Eye (tissue), 1 donor: ENCODE results near the gene OR2A42.
A peak's percentile ranks its signal among the peaks of the same experiment; 100 is the strongest.
"Not testable (repeated sequence)": the region's sequence is repeated elsewhere in the genome, so short reads cannot be mapped to it uniquely, and the experiment has no call there.

Source experiments
- DNase-seq: peaks from one replicate; pipeline ENCODE4 v3.0.0-alpha.2; 2015

OR2A42 gene

GRCh38 chr7:144239365-144239764, at the start of gene OR2A42:
Gene OR2A42 (minus strand): TSS chr7:144239605. CDS start chr7:144232843, 6,762 bp downstream.
- DNase-seq: not testable (repeated sequence)

DNA sequence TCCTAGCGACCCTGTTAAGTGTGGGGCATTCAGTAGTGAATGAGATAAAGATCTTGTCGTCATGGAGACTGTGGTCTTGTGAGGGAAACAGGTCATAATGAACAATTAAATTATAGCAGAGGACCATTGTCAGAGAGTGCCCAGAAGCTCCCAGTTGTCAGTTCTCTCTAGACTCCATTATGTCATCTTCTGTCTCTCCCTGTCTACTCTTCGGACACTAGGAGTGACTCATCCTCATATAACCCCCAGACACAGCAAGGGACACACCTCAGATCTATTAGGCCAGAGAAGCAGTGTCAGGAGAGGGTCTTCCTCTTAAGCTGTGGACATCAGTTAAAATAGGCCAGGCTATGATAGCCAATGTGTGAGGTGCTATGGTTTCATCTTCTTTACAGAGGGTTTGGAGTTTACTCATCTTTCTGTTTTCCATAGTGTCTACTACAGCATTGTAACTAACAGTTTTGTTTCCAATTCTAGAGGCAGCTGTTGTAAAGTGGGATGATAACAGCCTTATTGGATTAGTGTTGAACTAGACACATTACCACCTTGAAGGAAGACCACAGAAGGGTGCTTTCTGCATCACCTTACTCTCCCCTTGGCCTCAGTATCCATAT, 47.9 kb upstream of the OR2A42 start:
- DNase-seq: not testable (repeated sequence)

DNA sequence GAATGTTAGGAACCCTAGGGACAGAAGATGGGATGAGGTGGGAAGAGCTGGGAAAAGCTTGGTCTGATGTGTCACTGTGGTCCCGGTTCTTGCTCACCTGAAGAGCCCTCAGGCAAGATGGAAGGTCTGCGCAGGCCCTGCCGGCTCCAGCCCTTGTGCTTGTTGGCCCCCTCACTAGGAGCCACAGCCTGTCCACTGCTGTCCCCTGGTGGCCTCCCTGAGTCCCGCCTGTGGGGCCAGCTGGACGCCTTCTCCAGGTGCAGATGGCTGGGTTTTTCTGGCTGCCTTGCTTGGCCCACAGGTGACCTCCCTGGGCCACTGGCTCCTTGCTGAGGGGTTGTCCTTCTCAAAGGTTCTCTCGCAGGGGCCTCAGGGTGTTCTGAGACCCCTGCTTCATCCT, 44.3 kb upstream of the OR2A42 start:
- DNase-seq: not testable (repeated sequence)

DNA sequence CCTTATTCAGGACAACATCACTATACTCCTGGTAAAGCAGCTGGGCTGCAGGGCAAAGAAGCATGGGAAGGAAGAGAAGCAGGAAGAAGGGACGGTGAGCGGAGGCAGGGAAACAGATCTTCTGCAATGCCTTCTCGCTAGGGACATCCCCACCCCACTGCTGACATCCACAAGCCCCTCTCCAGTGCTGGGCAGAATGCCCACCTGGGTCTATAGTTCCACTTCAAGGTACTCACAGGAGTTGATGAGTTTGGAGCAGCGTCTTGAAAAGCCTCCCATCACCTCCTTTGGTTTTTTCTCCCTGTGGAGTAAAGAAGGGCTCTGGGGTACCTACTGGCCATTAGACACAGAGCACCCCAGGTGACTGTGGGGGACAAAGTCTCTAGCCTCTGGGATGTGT, 43.1 kb upstream of the OR2A42 start:
- not testable (repeated sequence) for DNase-seq

DNA sequence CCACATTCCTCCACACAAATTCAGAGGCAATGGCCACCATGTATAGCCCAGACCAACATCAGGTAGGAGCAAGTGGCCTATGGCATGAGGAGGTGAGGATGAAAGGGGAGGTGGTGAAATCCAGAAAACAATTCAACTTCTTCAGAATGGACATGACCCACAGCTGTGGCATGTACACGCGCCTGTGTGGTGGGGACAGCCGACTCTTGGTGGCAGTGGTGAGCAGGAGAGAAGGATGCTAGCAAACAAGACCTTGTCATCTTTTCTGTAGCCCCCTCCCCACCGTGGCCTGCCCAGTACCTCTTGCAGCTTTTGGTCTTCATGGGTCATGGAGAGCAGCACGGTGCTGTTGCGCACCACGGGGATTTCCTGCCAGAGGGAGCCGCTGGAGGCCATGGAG, 42.6 kb upstream of the OR2A42 start:
- not testable (repeated sequence) for DNase-seq

GRCh38 chr7:144280010-144280409, 40.6 kb upstream of the OR2A42 start:
- DNase-seq: not testable (repeated sequence)

DNA sequence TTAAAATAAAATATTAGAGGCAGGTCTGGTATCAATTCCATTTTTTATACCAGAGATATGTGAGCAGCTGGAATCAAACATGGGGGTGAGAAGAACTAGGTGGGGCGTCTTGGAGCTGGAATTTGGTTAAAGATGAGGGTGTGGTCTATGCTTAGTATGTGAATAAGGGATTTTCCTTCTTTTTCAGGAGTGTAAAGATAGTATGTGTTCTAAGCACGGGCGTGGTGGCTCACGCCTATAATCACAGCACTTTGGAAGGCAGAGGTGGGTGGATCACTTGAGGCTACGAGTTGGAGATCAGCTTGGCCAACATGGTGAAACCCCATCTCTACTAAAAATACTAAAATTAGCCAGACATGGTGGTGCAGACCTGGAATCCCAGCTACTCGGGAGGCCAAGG, 35.9 kb upstream of the OR2A42 start:
- not testable (repeated sequence) for DNase-seq

DNA sequence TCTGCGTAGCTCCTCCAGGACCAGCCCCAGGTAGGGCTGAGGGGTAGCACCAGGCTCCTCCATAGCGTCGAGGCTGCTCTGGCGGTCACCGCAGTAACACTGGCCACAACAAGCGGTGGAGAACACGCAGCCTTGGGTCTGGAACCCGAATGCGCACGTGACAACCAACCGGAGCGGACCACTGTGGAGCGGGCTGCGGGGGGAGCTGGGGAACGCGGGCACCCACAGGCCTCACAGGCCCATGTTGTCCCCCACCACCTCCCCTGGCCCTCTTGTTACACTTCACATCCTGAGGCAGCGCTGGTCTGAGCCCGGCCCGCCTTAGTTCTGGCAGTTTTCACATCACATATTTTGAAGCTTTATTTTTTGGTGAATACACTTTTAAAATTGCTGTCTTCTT, 29.8 kb upstream of the OR2A42 start, which contains the start of gene CTAGE8:
TSS of gene CTAGE8 (minus strand) at position 101 of the 400 bp plus-strand sequence. CDS start at position 63, 38 bp downstream.
- not testable (repeated sequence) for DNase-seq

DNA sequence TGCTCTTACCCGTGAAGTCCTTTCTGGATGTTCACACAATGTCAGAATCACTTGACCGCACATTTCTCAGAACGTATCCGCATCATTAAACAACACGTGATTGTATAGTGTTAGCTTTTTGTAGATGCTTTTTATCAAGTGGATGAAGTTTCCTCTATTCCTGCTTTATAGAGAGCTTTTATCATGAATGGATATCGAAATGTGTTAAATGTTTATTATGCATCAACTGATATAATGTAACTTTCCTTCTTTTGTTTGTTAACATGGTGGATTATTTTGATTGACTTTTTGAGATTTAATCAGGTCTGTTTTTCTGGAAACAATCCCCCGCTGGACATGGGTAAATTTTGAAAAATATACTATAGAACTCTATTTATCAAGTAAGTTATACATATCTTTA, 25.3 kb upstream of the OR2A42 start, which contains the start of gene OR2A7:
TSS of gene OR2A7 (minus strand) at position 101 of the 400 bp plus-strand sequence. CDS start 5,164 bp downstream, outside the sequence.
- DNase-seq: peak; percentile 7

GRCh38 chr7:144262128-144262527, 22.7 kb upstream of the OR2A42 start:
- not testable (repeated sequence) for DNase-seq

DNA sequence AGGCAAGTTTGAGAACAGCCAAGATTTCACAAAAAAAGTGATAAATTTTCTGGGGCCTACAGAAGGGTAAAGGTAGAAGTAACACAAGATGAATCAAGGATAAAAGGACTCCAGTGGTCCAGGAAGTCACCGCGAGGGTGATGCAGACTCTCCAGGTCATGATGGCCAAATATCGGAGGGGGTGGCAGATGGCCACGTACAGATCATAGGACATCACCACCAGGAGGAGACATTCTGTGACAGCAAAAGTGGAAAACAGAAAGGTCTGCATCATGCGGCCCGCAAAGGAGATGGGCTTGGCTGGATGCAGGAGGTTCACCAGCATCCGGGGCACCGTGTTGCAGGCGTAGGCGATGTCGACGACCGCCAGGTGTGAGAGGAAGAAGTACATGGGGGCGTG, 19.7 kb upstream of the OR2A42 start:
- not testable (repeated sequence) for DNase-seq

DNA sequence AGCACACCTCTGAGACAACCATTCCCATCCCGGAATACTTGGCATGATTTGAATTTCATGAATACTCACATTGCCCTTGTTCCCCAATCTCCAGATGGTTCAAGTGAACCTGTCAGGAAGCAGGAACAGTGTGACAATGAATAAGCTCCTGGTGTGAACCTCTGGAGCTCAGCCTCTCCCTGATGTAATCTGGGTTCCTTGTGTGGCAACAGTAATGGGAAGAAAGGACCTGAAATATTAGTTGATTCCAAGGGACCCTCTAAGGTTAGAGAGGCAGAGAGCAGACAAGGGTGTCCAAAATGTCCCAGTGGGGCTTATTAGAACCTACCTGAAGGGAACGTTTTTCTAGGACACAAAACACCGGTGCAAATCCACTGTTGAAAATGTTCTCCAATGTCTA, 16.7 kb upstream of the OR2A42 start:
- DNase-seq: peak; percentile 1

- peak; percentile 0 for DNase-seq
Measured at GRCh38 chr7:144255471-144255897, 16.1 kb upstream of the OR2A42 start.

GRCh38 chr7:144252307-144252706, 12.9 kb upstream of the OR2A42 start:
- DNase-seq: not testable (repeated sequence)

DNA sequence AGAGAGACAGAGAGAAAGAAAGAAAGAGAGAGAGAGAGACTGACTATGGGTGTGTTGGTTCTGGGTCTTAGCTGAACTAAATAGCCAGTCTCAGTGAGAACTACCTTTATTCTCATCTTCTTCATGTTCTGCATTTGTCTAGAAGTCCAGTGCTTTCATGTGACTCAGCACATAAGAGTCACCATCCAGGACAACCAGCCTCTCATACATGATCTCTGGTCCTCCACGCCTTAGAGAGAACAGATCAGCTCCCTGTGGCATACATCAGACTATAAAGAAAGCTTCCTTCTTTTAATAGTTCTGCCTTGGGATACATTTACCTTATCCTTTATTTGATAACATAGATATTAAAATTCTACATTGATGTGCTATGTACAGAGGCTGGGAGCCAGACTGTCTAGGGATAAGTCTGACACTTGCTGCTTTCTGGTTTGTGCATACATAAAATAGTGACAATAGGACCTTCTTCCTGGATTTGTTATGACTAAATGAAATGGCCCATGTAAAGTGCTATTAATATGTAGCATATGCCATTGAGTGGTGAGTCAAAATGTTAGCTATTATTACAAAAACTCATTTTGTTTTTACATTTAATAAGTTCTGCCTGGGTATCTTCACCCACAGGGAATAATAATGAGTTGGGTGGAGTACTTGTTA, 8.4 kb upstream of the OR2A42 start:
- not testable (repeated sequence) for DNase-seq

GRCh38 chr7:144246967-144247366, 7.6 kb upstream of the OR2A42 start:
- DNase-seq: not testable (repeated sequence)

DNA sequence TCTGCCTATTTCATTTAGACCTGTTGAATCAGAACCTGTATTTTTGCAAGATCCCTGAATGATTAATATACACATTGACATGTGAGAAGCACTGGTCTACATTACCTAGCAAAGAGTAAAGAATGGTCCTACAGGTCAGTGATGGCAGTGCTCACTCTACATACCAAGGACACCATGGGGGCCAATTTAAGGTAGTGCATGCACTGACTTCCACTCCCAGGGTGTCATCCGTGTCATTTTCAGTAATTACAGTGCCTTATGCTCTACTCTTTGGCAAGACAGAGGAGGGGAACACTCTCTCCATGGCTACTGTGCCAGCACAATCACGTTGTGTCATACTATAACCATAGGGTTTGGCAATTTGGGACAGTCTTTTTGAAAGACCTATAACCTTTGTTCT, 6.0 kb upstream of the OR2A42 start:
- DNase-seq: not testable (repeated sequence)

GRCh38 chr7:144238530-144239082, 799 bp downstream of the OR2A42 start:
- DNase-seq: not testable (repeated sequence)

GRCh38 chr7:144233039-144233438, 6.4 kb downstream of the OR2A42 start:
- DNase-seq: not testable (repeated sequence)

DNA sequence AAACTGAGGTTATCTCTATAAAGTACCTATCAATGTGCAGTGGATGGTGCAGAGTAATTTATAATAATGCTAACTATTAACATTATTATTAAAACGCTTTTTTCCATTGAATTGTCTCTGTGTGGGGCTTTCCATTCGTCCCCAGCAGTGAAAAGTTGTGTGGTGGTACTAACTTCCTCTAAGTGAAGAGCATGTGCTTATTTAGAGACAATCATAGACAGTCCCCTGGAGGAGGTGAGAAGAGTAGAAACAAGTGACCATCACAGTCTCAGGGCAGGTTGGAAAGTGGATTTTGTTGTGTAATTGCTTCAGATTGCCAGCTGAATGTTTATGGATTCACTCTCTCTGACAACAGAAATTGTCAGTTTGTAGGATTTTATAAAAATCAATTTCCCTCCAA, 8.4 kb downstream of the OR2A42 start:
- not testable (repeated sequence) for DNase-seq

- not testable (repeated sequence) for DNase-seq
Measured at GRCh38 chr7:144228810-144229209, 10.6 kb downstream of the OR2A42 start.

- not testable (repeated sequence) for DNase-seq
Measured at GRCh38 chr7:144226866-144227265, 12.5 kb downstream of the OR2A42 start.

DNA sequence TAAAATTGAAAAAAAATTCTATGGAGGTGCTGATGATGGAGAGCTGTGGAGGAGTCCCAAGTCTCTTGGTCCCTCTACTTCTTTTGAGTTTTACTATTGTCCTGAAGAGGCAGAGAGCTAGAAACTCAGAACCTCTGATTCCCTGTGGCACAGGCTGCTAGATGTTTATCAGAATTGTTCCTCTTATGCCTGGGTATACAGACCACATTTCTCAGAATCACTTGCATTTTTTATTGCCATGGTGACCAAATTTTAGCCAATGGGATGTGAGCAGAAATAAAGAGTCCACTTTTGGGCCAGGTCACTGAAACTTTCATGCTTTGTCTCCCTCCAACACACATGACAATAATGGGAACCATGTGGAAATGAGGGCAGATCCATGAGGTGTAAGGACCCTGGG, 15.7 kb downstream of the OR2A42 start:
- DNase-seq: not testable (repeated sequence)

DNA sequence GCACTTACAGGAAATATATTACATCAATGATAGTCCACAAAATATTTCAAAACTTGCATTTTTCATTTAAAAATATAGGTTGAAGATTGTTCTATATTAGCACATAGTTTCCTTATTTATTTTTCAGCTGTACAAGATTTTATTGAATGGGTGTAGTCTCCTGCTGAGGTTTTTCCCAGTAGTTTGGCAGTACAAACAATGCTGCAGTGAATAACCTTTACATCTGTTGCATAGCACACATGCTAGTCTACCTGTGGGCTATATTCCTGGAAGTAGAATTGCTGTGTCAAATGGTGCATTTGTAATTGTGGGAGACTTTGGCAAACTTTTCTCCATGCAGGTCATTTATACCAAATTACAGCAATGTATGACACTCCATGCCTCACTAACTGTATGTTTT, 18.9 kb downstream of the OR2A42 start:
- not testable (repeated sequence) for DNase-seq
